Breast epithelium (tissue), 4 donors: ENCODE measurements around the gene CD151. TPM values are rescaled to one million over a fixed set of nuclear protein-coding genes. Genes with fewer than 3 reads are reported as not detected.

ENCODE experiments used
- DNase-seq, 2 donors: peaks; one replicate each; pipeline ENCODE4 v3.0.0-alpha.2; 2019; ENCODE audit warnings: low spot score in 2 of 2
- H3K27ac ChIP-seq, 2 donors: fragments of 200-600 bp; sonication (generic) in 1 of 2; one replicate each; pipeline ENCODE4 v1.5.1; 2016 to 2019; ENCODE audit warnings: mild to moderate bottlenecking in 1 of 2
- H3K27me3 ChIP-seq, 2 donors: fragments of 200-600 bp; sonication (generic) in 1 of 2; one replicate each; pipeline versions ENCODE4 v1.5.1 to v1.6.0; 2017 to 2019; ENCODE audit warnings: control low read depth in 1 of 2, mild to moderate bottlenecking in 1 of 2
- H3K36me3 ChIP-seq: fragments of 200-600 bp; one replicate; pipeline ENCODE4 v1.5.1; 2019
- H3K4me1 ChIP-seq, 2 donors: fragments of 200-600 bp; sonication (generic); one replicate each; pipeline ENCODE4 v1.5.1; 2016 to 2019; ENCODE audit warnings: control low read depth in 1 of 2
- H3K4me3 ChIP-seq, 3 donors: fragments of 200-600 bp; sonication (generic); 1 replicate in 2 of 3; 2 replicates in 1 of 3; pipeline ENCODE4 v1.5.1; 2016 to 2019; ENCODE audit warnings: mild to moderate bottlenecking in 3 of 3, moderate library complexity in 2 of 3
- H3K9me3 ChIP-seq, 2 donors: fragments of 200-600 bp; sonication (generic) in 1 of 2; one replicate each; pipeline ENCODE4 v1.5.1; 2016 to 2019; ENCODE audit warnings: control low read depth in 1 of 2
- POLR2A ChIP-seq: fragments of 450-650 bp; IDR thresholded peaks from one replicate; pipeline ENCODE4 v1.6.1; 2016; ENCODE audit warnings: antibody characterized with exemption, mild to moderate bottlenecking, moderate library complexity
- POLR2AphosphoS5 ChIP-seq, 3 donors: sonication (generic); formaldehyde crosslinking; IDR thresholded peaks; one replicate each; pipeline ENCODE4 v1.6.1; 2017; ENCODE audit warnings: antibody characterized with exemption in 3 of 3
- intact Hi-C: fragments of 100-400 bp; cut with DNase I; formaldehyde crosslinking; loops from one replicate; pipeline ENCODE4 v1.15.1; 2023; ENCODE audit warnings: low total_unique reads
- total RNA-seq, 3 donors: library from RNA; depleted of rRNA; stranded (reverse); fragments of >200 nt; gene quantifications; one replicate each; pipeline ENCODE4 v1.1.0, GENCODE V29; 2016
- TF ChIP-seq, protein P1 (sequence below), 3 donors: fragments of 450-650 bp; IDR thresholded peaks; one replicate each; pipeline ENCODE4 v1.5.1; 2016 to 2017; ENCODE audit warnings: antibody characterized with exemption in 3 of 3, mild to moderate bottlenecking in 3 of 3, moderate library complexity in 3 of 3

Gene CD151
- total RNA-seq, 3 donors from 2014 or later, result 209 to 847 (median 343) TPM

DNA sequence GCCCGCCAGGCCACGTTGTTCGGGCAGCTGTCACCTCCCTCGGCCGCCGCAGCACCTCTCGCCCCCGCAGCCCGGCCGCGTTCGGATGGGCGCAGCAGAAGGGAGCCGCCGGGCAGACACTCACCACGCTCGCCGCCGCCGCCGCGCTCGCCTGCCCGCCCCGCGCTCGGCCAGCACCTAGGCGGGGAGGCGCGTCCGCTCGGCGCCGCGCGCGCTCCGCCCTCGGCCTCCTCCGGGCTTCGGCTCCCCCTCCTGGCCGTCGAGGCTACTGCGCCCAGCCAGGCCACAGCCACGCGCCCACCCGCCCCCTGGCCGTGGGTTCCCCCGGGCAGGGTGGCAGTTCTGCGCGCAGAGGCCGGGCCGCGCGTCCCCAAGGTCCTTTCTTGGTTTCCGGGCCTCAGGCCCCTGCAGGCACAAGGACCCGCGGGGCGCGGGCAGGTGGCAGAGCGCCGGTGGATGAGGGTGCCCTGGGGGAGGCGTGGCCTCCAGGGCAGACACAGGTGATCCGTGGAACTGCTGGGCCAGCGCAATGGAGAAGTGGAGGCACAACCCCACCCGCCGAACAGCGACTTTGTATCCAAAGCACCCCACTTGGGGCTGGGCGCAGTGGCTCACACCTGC is 34.5 kb upstream of the CD151 start, which contains the start of gene SLC25A22:
SLC25A22 (minus strand) TSS at position 189 of the 621 bp plus-strand sequence. CDS start 3,275 bp downstream, outside the sequence.
- peaks cover 10 to 14% of the 10 kb centered on the region in 2 donors for H3K4me1 ChIP-seq
- DNase-seq, result peak in 1 of 2 donors; percentile 77
- peak within 1 kb of the TSS; percentile 62 to 82 (median 79) for H3K4me3 ChIP-seq
- no peaks in the 10 kb centered on the region for H3K9me3 ChIP-seq
- no peaks in the 10 kb centered on the region for H3K27me3 ChIP-seq
- no peaks in the 10 kb centered on the region for H3K36me3 ChIP-seq
- TF ChIP-seq, protein P1, sequence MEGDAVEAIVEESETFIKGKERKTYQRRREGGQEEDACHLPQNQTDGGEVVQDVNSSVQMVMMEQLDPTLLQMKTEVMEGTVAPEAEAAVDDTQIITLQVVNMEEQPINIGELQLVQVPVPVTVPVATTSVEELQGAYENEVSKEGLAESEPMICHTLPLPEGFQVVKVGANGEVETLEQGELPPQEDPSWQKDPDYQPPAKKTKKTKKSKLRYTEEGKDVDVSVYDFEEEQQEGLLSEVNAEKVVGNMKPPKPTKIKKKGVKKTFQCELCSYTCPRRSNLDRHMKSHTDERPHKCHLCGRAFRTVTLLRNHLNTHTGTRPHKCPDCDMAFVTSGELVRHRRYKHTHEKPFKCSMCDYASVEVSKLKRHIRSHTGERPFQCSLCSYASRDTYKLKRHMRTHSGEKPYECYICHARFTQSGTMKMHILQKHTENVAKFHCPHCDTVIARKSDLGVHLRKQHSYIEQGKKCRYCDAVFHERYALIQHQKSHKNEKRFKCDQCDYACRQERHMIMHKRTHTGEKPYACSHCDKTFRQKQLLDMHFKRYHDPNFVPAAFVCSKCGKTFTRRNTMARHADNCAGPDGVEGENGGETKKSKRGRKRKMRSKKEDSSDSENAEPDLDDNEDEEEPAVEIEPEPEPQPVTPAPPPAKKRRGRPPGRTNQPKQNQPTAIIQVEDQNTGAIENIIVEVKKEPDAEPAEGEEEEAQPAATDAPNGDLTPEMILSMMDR (IDR thresholded peaks at IDR 0.05), result peak; percentile 56 to 91 (median 78)
- peak in 1 of 3 donors; percentile 11 for TF ChIP-seq POLR2AphosphoS5 (IDR thresholded peaks at IDR 0.05)
- TF ChIP-seq POLR2A, result no peak
- intact Hi-C loops, result no loop called here
- peak within 1 kb of the TSS; percentile 86 to 87 for H3K27ac ChIP-seq

DNA sequence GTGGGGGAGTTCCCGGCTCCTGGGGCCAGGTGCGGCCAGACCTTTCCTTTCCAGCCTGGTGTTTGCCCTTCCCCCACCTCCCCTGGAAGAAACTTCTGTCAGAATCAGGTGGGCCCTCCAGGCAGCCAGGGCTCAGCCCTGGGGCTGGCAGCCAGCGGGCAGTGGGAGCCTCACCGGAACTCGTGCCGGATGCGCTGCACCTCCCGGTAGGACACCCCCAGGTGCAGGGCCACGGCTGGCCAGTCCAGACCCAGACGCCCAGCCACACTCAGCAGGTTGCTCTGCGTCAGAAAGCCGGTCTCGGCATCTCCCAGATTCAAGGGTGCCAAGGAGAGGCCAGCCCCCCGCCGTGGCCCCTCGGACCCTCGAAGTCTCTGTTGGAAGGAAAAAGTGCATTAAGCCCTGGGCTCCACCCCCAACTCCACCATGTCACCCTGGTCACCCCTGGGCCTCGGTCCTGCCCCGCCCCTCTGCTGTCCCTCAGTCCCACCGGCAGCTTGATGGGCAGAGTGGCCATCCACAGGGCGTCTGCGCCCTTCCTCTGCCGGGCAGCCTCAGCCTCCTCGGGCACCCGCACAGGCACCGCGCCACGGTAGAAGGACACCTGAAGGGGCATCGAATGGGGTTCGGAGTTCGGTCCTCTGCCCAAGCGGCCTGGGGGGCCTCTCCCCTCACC is 33.0 kb upstream of the CD151 start:
- peaks cover 10 to 23% of the 10 kb centered on the region in 2 donors for H3K4me1 ChIP-seq
- H3K27me3 ChIP-seq, result no peaks in the 10 kb centered on the region
- intact Hi-C loops, result no loop called here
- DNase-seq, result no peak
- H3K27ac ChIP-seq, result no peak overlapping the region
- H3K36me3 ChIP-seq, result no peaks in the 10 kb centered on the region
- TF ChIP-seq, protein P1 (IDR thresholded peaks at IDR 0.05), result no peak
- TF ChIP-seq POLR2AphosphoS5 (IDR thresholded peaks at IDR 0.05), result no peak
- TF ChIP-seq POLR2A, result no peak
- H3K4me3 ChIP-seq, result no peak overlapping the region
- H3K9me3 ChIP-seq, result no peaks in the 10 kb centered on the region

DNA sequence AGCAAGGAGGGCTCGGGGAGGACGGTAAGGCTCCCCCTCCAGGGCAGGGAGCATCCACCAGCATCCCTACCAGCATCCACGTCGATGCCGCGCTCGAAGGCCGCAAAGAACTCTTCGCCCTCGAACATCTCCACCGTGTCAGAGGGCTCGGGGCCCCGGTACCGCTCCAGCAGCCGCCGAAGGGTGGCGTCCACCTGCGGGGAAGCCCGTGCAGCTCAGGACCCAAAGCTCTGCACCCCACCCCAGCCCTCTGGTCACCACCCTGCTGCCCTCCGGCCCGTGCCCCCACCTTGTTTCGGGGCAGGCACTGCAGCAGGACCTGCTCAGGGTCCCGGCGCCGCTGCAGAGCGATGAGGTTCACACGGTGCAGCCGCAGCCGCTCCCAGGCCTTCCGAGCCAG is 32.3 kb upstream of the CD151 start:
- Histone ChIP-seq H3K9me3 (no peaks in the 10 kb centered on the region), H3K4me1 (peaks cover 9 to 24% of the 10 kb centered on the region in 2 donors)

DNA sequence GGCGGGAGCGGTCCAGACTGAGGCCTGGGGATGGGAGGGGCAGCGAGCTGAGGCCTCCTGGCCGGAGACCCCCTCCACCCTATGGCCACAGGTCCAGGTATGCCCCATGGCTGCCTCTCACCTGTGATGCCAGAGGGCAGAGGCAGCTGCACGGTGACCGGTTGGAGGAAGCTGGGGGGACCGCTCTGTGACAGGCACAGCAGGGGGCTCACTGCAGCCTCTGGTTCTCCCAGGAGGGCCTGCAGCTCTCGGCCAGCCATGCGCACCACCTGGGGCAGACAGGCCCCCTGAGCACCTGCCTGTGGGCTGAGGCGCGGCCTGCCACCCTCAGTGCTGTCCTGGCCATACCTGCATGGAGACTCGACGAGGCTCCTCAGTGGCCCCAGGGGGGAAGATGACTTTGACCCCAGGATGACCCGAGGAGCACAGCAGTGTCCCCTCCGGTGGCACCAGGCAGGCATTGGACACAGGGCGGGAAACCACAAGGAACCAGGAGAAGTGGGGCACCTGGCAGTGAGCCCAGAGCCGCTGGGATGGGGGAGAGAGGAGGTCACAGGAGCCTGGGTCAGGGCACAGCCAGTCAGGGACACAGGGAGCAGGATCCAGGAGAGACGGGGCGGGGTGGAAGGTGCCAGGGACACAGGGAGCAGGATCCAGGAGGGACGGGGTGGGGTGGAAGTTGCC is 31.5 kb upstream of the CD151 start:
- H3K4me3 ChIP-seq, result no peak overlapping the region
- no peak overlapping the region for H3K27ac ChIP-seq
- no peak for DNase-seq
- no peaks in the 10 kb centered on the region for H3K9me3 ChIP-seq
- H3K27me3 ChIP-seq, result no peaks in the 10 kb centered on the region
- TF ChIP-seq, protein P1 (IDR thresholded peaks at IDR 0.05), result no peak
- intact Hi-C loops, result no loop called here
- H3K36me3 ChIP-seq, result no peaks in the 10 kb centered on the region
- H3K4me1 ChIP-seq, result peaks cover 6 to 20% of the 10 kb centered on the region in 2 donors

More for the DNA sequence above, 32.3 kb upstream of the CD151 start:
- H3K36me3 ChIP-seq, result no peaks in the 10 kb centered on the region
- no peaks in the 10 kb centered on the region for H3K27me3 ChIP-seq
- no peak overlapping the region for H3K27ac ChIP-seq
- no peak overlapping the region for H3K4me3 ChIP-seq
- no peak for TF ChIP-seq POLR2A
- TF ChIP-seq, protein P1 (IDR thresholded peaks at IDR 0.05), result no peak
- no peak for TF ChIP-seq POLR2AphosphoS5 (IDR thresholded peaks at IDR 0.05)
- intact Hi-C loops, result no loop called here
- no peak for DNase-seq
